SK-N-SH (cell line): ENCODE data around the gene IFNA6.

ENCODE experiments used
- CTCF ChIP-seq: fragments of 200-600 bp; sonication (generic); IDR thresholded peaks from 2 replicates; pipeline ENCODE4 v1.6.1; 2017; ENCODE audit warnings: antibody characterized with exemption, mild to moderate bottlenecking, moderate library complexity
- IRF3 ChIP-seq: fragments of 150-350 bp; IDR thresholded peaks from 2 replicates; pipeline ENCODE4 v1.6.1; 2016; ENCODE audit warnings: mild to moderate bottlenecking, low read depth, low read length
- NFIC ChIP-seq: IDR thresholded peaks from 2 replicates; pipeline ENCODE4 v1.4.0; 2012; ENCODE audit warnings: borderline replicate concordance
- PBX3 ChIP-seq: IDR thresholded peaks from 2 replicates; pipeline ENCODE4; 2012
- RFX5 ChIP-seq: IDR thresholded peaks from 2 replicates; pipeline ENCODE4 v1.6.1; 2012; ENCODE audit warnings: mild to moderate bottlenecking, improper control_type of control experiment, low read length
- SMC3 ChIP-seq: IDR thresholded peaks from 2 replicates; pipeline ENCODE4 v1.6.1; 2012; ENCODE audit warnings: low read depth, low read length, improper control_type of control experiment
- TEAD4 ChIP-seq: IDR thresholded peaks from 2 replicates; pipeline ENCODE4 v1.4.0; 2012; ENCODE audit warnings: mild to moderate bottlenecking, borderline replicate concordance; ENCODE audit not compliant: insufficient read depth
- USF1 ChIP-seq: IDR thresholded peaks from 2 replicates; pipeline ENCODE4 v1.4.0; 2012; ENCODE audit warnings: low read depth, borderline replicate concordance

- TF ChIP-seq PBX3 (no peak), TEAD4 (no peak), NFIC (no peak), IRF3 (no peak), SMC3 (no peak), CTCF (no peak), RFX5 (no peak), USF1 (no peak)
Observed at GRCh38 chr9:21316860-21317259, 33.8 kb downstream of the IFNA6 start.
